GM12878 (cell line): ENCODE data around the gene EPS8. TPM values are rescaled to one million over a fixed set of nuclear protein-coding genes. Genes with fewer than 3 reads are reported as not detected.

Experiments used
- ATAC-seq: fragments of 200-7000 bp; cut with Tn5 transposase; 3 replicates; pipeline ENCODE4 v1.9.1; 2020; ENCODE audit warnings: mild to moderate bottlenecking, moderate library complexity
- BruUV-seq: library from RNA; stranded (reverse); fragments of 400-500 nt; replicated peaks from 2 replicates; lab custom pipeline; 2021; lab: Mats Ljungman, UMichigan
- CTCF ChIA-PET: fragments of 300-600 bp; sonication (Branson Sonifier 250); formaldehyde crosslinking; extraction: SDS; loops from one replicate; lab custom pipeline; 2021; ENCODE audit warnings: inconsistent platforms; lab: Yijun Ruan, JAX
- POLR2A ChIA-PET: fragments of 350-600 bp; formaldehyde crosslinking; extraction: SDS; loops from one replicate; lab custom pipeline; 2021; ENCODE audit warnings: inconsistent platforms; lab: Charles Lee
- RAD21 ChIA-PET: fragments of 300-600 bp; sonication (Branson Sonifier 250); formaldehyde crosslinking; loops from one replicate; lab custom pipeline; 2023; ENCODE audit warnings: antibody characterized with exemption; ENCODE audit not compliant: unreplicated experiment; lab: Charles Lee
- SMC1A ChIA-PET: fragments of 300-600 bp; sonication (Branson Sonifier 250); formaldehyde crosslinking; loops from one replicate; lab custom pipeline; 2023; ENCODE audit not compliant: unreplicated experiment, uncharacterized antibody; lab: Charles Lee
- DNase-seq: peaks from one replicate; pipeline ENCODE4 v3.0.0-alpha.2; 2011; ENCODE audit warnings: low read depth, low spot score
- FAIRE-seq: peaks from 3 replicates; lab custom pipeline; 2011; peaks lifted over from hg19 to GRCh38; lab: Jason Lieb, UNC
- H2AFZ ChIP-seq: 2 replicates; pipeline ENCODE4 v1.6.0; 2011; ENCODE audit warnings: low read depth, low read length, control low read depth; ENCODE audit not compliant: control insufficient read depth
- H3K27ac ChIP-seq: 2 replicates; pipeline ENCODE4 v1.5.1; 2011; ENCODE audit warnings: control low read depth; ENCODE audit not compliant: control insufficient read depth, insufficient read depth
- H3K27me3 ChIP-seq, 2 experiments: replicated peaks in 1 of 2; 2 replicates each; pipeline versions ENCODE4 v1.6.0 to v1.6.1; 2011; ENCODE audit warnings: low read length in 1 of 2; ENCODE audit not compliant: control insufficient read depth in 2 of 2, insufficient read depth in 2 of 2
- H3K36me3 ChIP-seq, 2 experiments: 2 replicates each; pipeline ENCODE4 v1.5.1; 2011; ENCODE audit warnings: low read length in 1 of 2; ENCODE audit not compliant: control insufficient read depth in 2 of 2, insufficient read depth in 2 of 2
- H3K4me1 ChIP-seq: 2 replicates; pipeline ENCODE4 v1.6.1; 2011; ENCODE audit warnings: mild to moderate bottlenecking, low read length, moderate library complexity, mixed read lengths; ENCODE audit not compliant: control insufficient read depth, insufficient read depth
- H3K4me2 ChIP-seq: 2 replicates; pipeline ENCODE4 v1.6.0; 2011; ENCODE audit warnings: control low read depth; ENCODE audit not compliant: control insufficient read depth, insufficient read depth
- H3K4me3 ChIP-seq: fragments of 200-600 bp; sonication (generic); 2 replicates; pipeline ENCODE4 v1.5.1; 2016
- H3K79me2 ChIP-seq: 2 replicates; pipeline ENCODE4 v1.6.0; 2011; ENCODE audit warnings: low read length; ENCODE audit not compliant: control insufficient read depth, insufficient read depth
- H3K9ac ChIP-seq: 2 replicates; pipeline ENCODE4 v1.8.0; 2011; ENCODE audit warnings: low read length, control low read depth, mixed read lengths; ENCODE audit not compliant: control insufficient read depth, insufficient read depth
- H3K9me3 ChIP-seq: replicated peaks from 3 replicates; pipeline ENCODE4 v1.5.1; 2011; ENCODE audit warnings: mild to moderate bottlenecking, low read length; ENCODE audit not compliant: control insufficient read depth, insufficient read depth
- H4K20me1 ChIP-seq: 2 replicates; pipeline ENCODE4 v1.6.0; 2011; ENCODE audit not compliant: control insufficient read depth, insufficient read depth
- CBX3 ChIP-seq: fragments of 200-600 bp; sonication (generic); IDR thresholded peaks from 2 replicates; pipeline ENCODE4 v1.6.1; 2016; ENCODE audit warnings: low read depth, borderline replicate concordance
- CBX5 ChIP-seq: sonication (generic); IDR thresholded peaks from 2 replicates; pipeline ENCODE4 v1.6.1; 2016; ENCODE audit warnings: low read depth, moderate library complexity, mild to moderate bottlenecking, inconsistent platforms
- CREB1 ChIP-seq: IDR thresholded peaks from 2 replicates; pipeline ENCODE4 v1.6.1; 2012; ENCODE audit warnings: low read depth, mild to moderate bottlenecking, inconsistent platforms
- CREM ChIP-seq: IDR thresholded peaks from 2 replicates; pipeline ENCODE4 v1.6.1; 2014; ENCODE audit warnings: antibody characterized with exemption, low read depth
- GABPA ChIP-seq: IDR thresholded peaks from 2 replicates; pipeline ENCODE4 v1.6.1; 2014; ENCODE audit warnings: antibody characterized with exemption, low read depth, mild to moderate bottlenecking, inconsistent platforms
- MTA3 ChIP-seq: IDR thresholded peaks from 2 replicates; pipeline ENCODE4 v1.6.1; 2012; ENCODE audit warnings: low read length, inconsistent platforms, borderline replicate concordance
- NFYA ChIP-seq: IDR thresholded peaks from 2 replicates; pipeline ENCODE4 v1.6.1; 2011; ENCODE audit warnings: low read depth, mild to moderate bottlenecking, low read length, improper control_type of control experiment, borderline replicate concordance
- NR2F1 ChIP-seq: fragments of 450-650 bp; conservative IDR thresholded peaks from 2 replicates; pipeline ENCODE4 v1.6.1; 2017; ENCODE audit warnings: mild to moderate bottlenecking
- PML ChIP-seq: IDR thresholded peaks from 2 replicates; pipeline ENCODE4 v1.6.1; 2012; ENCODE audit warnings: low read length, inconsistent platforms
- RUNX3 ChIP-seq: IDR thresholded peaks from 2 replicates; pipeline ENCODE4 v1.6.1; 2012; ENCODE audit warnings: low read length, inconsistent platforms
- SMAD5 ChIP-seq: IDR thresholded peaks from 2 replicates; pipeline ENCODE4 v1.6.1; 2016; ENCODE audit warnings: antibody characterized with exemption, low read depth
- SREBF1 ChIP-seq: IDR thresholded peaks from 2 replicates; pipeline ENCODE4 v1.6.1; 2012; ENCODE audit warnings: mild to moderate bottlenecking, low read length
- SREBF2 ChIP-seq: IDR thresholded peaks from 2 replicates; pipeline ENCODE4 v1.6.1; 2012; ENCODE audit warnings: mild to moderate bottlenecking, low read length
- TCF3 ChIP-seq: IDR thresholded peaks from 2 replicates; pipeline ENCODE4 v1.6.1; 2012; ENCODE audit warnings: low read depth, mild to moderate bottlenecking, low read length, borderline replicate concordance; ENCODE audit not compliant: insufficient read depth
- ZNF207 ChIP-seq: fragments of 450-650 bp; IDR thresholded peaks from 2 replicates; pipeline ENCODE4 v1.6.1; 2014; ENCODE audit warnings: antibody characterized with exemption, mild to moderate bottlenecking, borderline replicate concordance
- ZNF274 ChIP-seq: IDR thresholded peaks from one replicate; pipeline ENCODE4 v1.8.0; 2011; ENCODE audit not compliant: insufficient read length, insufficient read depth
- ZZZ3 ChIP-seq: IDR thresholded peaks from 2 replicates; pipeline ENCODE4 v1.6.1; 2011; ENCODE audit warnings: low read depth; ENCODE audit not compliant: control insufficient read depth, insufficient read length
- WGBS: methylation state at CpG from one replicate; pipeline ENCODE4 v1.1.6; 2016; ENCODE audit warnings: low lambda C conversion rate; ENCODE audit not compliant: insufficient replicate concordance, insufficient coverage; ENCODE audit errors: missing lambda C conversion rate; 5-methylcytosine and 5-hydroxymethylcytosine counted together
- in situ Hi-C: fragments of 300-500 bp; cut with MboI; formaldehyde crosslinking; loops from 9 replicates; pipeline ENCODE4 v1.14.3; 2018; ENCODE audit warnings: mixed read lengths
- intact Hi-C: fragments of 100-400 bp; cut with micrococcal nuclease; formaldehyde crosslinking; loops from one replicate; pipeline ENCODE4 v1.14.2; 2022; ENCODE audit not compliant: unreplicated experiment
- polyA plus RNA-seq, 11 experiments: library from polyadenylated mRNA; depleted of rRNA in 4 of 11; unstranded in 6 of 11; stranded (reverse) in 5 of 11; fragments of >200 nt; fragmentation: Nextera tagmentation in 4 of 11; fragmentation: Illumina TruSeq in 1 of 11; extraction: Ambion mirVana in 4 of 11; extraction: Trizol in 1 of 11; gene quantifications; 1 replicate in 1 of 11; 2 replicates in 10 of 11; pipeline versions ENCODE4 v1.2.1 to v1.2.3, GENCODE V29; 2011 to 2016; ENCODE audit warnings: inconsistent platforms in 2 of 11, missing spikeins in 2 of 11, low read depth in 1 of 11
- total RNA-seq, 4 experiments: library from RNA; depleted of rRNA in 3 of 4; stranded (reverse); fragments of >200 nt in 3 of 4; fragmentation: Illumina TruSeq in 1 of 4; extraction: Trizol in 1 of 4; gene quantifications; 2 replicates each; pipeline versions ENCODE4 v1.2.1 to v1.2.3, GENCODE V29; 2013 to 2021
- TF ChIP-seq, protein P1 (sequence below): IDR thresholded peaks from 2 replicates; pipeline ENCODE4 v1.6.1; 2012; ENCODE audit warnings: low read depth, low read length, improper control_type of control experiment
- TF ChIP-seq, protein P2 (sequence below): IDR thresholded peaks from 2 replicates; pipeline ENCODE4 v1.6.1; 2012; ENCODE audit warnings: improper control_type of control experiment, low read depth, low read length; ENCODE audit not compliant: insufficient replicate concordance

The EPS8 gene
- total and polyA plus RNA-seq, 10 of the 15 experiments (the other 5 are each of a cell fraction or from before 2014, with no cell fraction given) = 1.3 to 127 (median 3.4) TPM

DNA sequence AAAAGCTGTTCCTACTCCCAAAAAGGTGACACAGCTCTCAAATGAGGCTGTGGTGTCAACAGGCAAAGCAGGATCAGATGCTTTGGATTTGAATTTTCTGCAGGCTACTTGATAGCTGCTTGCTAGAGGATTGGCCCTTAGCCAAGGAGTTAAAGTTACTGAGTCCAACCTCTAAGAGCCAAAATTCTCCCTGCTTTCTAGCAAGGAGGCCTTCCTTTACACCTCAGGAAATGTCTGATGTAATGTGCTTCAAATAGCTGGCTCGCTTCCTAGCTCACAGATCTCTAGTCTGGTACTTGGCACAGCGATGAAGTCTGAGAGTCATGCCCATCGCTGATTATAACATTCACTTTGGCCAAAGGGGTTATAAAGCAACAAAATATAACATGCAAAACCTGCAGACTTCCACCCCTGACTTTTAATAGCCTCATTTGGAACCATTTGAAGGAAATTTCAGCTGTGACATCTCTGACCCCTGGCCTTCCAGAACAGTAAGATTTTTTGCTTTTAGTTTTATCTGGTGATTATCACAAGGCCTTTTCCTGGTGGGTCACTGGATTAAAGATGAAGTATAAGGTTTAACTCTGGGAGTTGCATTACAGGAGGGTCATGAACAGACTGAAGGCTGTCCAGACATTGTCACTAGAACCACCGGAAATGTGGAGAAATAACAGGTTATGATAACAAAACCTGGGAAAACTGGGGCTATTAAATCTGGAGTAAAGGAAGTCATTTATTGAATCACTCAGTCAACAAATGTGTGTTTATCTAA, 189.7 kb downstream of the EPS8 start:
- no TSS peak for BruUV-seq
- 75% methylated on average over 4 of the region's 4 CpGs for WGBS
- DNase-seq = no peak
- H3K79me2 ChIP-seq = no peaks in the 10 kb centered on the region
- H3K9ac ChIP-seq = no peak overlapping the region
- H3K27me3 ChIP-seq = no peaks in the 10 kb centered on the region; a peak in 1 of 4 replicates
- H3K36me3 ChIP-seq = no peaks in the 10 kb centered on the region
- no peaks in the 10 kb centered on the region for H3K9me3 ChIP-seq
- ChIA-PET POLR2A (no interaction called here), SMC1A (interaction anchor here (0.7 to 1.4 kb wide), 5 partner anchors 9 to 249 kb away, joined by 3 to 7 read pairs (median 4); no protein-coding TSS in a partner anchor), RAD21 (interaction anchor here (1.2 kb wide), 2 partner anchors 13 to 15 kb away, joined by 3 to 4 read pairs; no protein-coding TSS in a partner anchor), CTCF (interaction anchor here (0.6 to 1.3 kb wide), 5 partner anchors 68 to 315 kb away, joined by 3 to 5 read pairs (median 3); no protein-coding TSS in a partner anchor)
- H3K4me2 ChIP-seq = no peak overlapping the region
- in situ Hi-C loops = loop anchor here (5.0 kb wide), 1 partner anchor 253 kb away; no protein-coding TSS in a partner anchor
- H4K20me1 ChIP-seq = no peaks in the 10 kb centered on the region
- no peak overlapping the region for H2AFZ ChIP-seq
- FAIRE-seq = no peak
- H3K4me3 ChIP-seq = no peak overlapping the region
- H3K27ac ChIP-seq = no peak overlapping the region
- H3K4me1 ChIP-seq = no peaks in the 10 kb centered on the region
- ATAC-seq = no peak
- no peak for TF ChIP-seq GABPA
- TF ChIP-seq CBX5 = no peak
- no peak for TF ChIP-seq SREBF2
- no peak for TF ChIP-seq CREM
- TF ChIP-seq RUNX3 = no peak
- no peak for TF ChIP-seq SMAD5
- no peak for TF ChIP-seq ZNF207
- TF ChIP-seq, protein P1, sequence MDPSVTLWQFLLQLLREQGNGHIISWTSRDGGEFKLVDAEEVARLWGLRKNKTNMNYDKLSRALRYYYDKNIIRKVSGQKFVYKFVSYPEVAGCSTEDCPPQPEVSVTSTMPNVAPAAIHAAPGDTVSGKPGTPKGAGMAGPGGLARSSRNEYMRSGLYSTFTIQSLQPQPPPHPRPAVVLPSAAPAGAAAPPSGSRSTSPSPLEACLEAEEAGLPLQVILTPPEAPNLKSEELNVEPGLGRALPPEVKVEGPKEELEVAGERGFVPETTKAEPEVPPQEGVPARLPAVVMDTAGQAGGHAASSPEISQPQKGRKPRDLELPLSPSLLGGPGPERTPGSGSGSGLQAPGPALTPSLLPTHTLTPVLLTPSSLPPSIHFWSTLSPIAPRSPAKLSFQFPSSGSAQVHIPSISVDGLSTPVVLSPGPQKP = no peak
- TF ChIP-seq CBX3 = no peak
- TF ChIP-seq ZZZ3 = no peak
- TF ChIP-seq TCF3 = no peak
- TF ChIP-seq, protein P2, sequence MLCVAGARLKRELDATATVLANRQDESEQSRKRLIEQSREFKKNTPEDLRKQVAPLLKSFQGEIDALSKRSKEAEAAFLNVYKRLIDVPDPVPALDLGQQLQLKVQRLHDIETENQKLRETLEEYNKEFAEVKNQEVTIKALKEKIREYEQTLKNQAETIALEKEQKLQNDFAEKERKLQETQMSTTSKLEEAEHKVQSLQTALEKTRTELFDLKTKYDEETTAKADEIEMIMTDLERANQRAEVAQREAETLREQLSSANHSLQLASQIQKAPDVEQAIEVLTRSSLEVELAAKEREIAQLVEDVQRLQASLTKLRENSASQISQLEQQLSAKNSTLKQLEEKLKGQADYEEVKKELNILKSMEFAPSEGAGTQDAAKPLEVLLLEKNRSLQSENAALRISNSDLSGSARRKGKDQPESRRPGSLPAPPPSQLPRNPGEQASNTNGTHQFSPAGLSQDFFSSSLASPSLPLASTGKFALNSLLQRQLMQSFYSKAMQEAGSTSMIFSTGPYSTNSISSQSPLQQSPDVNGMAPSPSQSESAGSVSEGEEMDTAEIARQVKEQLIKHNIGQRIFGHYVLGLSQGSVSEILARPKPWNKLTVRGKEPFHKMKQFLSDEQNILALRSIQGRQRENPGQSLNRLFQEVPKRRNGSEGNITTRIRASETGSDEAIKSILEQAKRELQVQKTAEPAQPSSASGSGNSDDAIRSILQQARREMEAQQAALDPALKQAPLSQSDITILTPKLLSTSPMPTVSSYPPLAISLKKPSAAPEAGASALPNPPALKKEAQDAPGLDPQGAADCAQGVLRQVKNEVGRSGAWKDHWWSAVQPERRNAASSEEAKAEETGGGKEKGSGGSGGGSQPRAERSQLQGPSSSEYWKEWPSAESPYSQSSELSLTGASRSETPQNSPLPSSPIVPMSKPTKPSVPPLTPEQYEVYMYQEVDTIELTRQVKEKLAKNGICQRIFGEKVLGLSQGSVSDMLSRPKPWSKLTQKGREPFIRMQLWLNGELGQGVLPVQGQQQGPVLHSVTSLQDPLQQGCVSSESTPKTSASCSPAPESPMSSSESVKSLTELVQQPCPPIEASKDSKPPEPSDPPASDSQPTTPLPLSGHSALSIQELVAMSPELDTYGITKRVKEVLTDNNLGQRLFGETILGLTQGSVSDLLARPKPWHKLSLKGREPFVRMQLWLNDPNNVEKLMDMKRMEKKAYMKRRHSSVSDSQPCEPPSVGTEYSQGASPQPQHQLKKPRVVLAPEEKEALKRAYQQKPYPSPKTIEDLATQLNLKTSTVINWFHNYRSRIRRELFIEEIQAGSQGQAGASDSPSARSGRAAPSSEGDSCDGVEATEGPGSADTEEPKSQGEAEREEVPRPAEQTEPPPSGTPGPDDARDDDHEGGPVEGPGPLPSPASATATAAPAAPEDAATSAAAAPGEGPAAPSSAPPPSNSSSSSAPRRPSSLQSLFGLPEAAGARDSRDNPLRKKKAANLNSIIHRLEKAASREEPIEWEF = no peak
- no peak for TF ChIP-seq NR2F1
- TF ChIP-seq NFYA = no peak
- TF ChIP-seq ZNF274 = no peak
- TF ChIP-seq PML = no peak
- TF ChIP-seq SREBF1 = no peak
- TF ChIP-seq CREB1 = no peak
- no peak for TF ChIP-seq MTA3
- intact Hi-C loops = no loop called here
